Astrocyte (in vitro differentiated cells and primary cell): Measurements from ENCODE around the gene RAD51AP2. TPM values are rescaled to one million over a fixed set of nuclear protein-coding genes. Genes with fewer than 3 reads are reported as not detected.

Experiments used
- DNase-seq: peaks from one replicate; pipeline ENCODE4 v3.0.0-alpha.2; 2010; ENCODE audit warnings: low read depth
- FAIRE-seq: peaks from 2 replicates; lab custom pipeline; 2011; peaks lifted over from hg19 to GRCh38; lab: Jason Lieb, UNC
- H2AFZ ChIP-seq: 2 replicates; pipeline ENCODE4 v1.6.0; 2012; ENCODE audit warnings: low read depth, low read length, inconsistent platforms
- H3K27ac ChIP-seq: 2 replicates; pipeline ENCODE4 v1.5.1; 2011; ENCODE audit warnings: low read depth, low read length, inconsistent platforms
- H3K27me3 ChIP-seq: 2 replicates; pipeline ENCODE4 v1.6.0; 2011; ENCODE audit warnings: low read length, inconsistent platforms; ENCODE audit not compliant: insufficient read depth
- H3K36me3 ChIP-seq: 2 replicates; pipeline ENCODE4 v1.5.1; 2011; ENCODE audit warnings: low read length, inconsistent platforms; ENCODE audit not compliant: insufficient read depth
- H3K4me1 ChIP-seq: 2 replicates; pipeline ENCODE4 v1.5.1; 2011; ENCODE audit warnings: low read length, inconsistent platforms; ENCODE audit not compliant: insufficient read depth
- H3K4me2 ChIP-seq: 2 replicates; pipeline ENCODE4 v1.6.0; 2012; ENCODE audit warnings: low read length, inconsistent platforms
- H3K4me3 ChIP-seq: 2 replicates; pipeline ENCODE4 v1.5.1; 2011; ENCODE audit warnings: low read depth, mild to moderate bottlenecking, low read length, inconsistent platforms; ENCODE audit not compliant: insufficient read depth
- H3K79me2 ChIP-seq: 2 replicates; pipeline ENCODE4 v1.6.0; 2012; ENCODE audit warnings: mild to moderate bottlenecking, low read length, inconsistent platforms; ENCODE audit not compliant: insufficient read depth
- H3K9ac ChIP-seq: 2 replicates; pipeline ENCODE4 v1.6.0; 2012; ENCODE audit warnings: mild to moderate bottlenecking, low read length, inconsistent platforms
- H3K9me3 ChIP-seq: 2 replicates; pipeline ENCODE4 v1.5.1; 2012; ENCODE audit warnings: low read depth, mild to moderate bottlenecking, low read length, inconsistent platforms; ENCODE audit not compliant: insufficient read depth
- H4K20me1 ChIP-seq: 2 replicates; pipeline ENCODE4 v1.6.0; 2012; ENCODE audit warnings: low read length, inconsistent platforms; ENCODE audit not compliant: insufficient read depth
- H3K27ac Mint-ChIP-seq: one replicate; pipeline ENCODE4 v1.8.0; 2021; ENCODE audit warnings: mild to moderate bottlenecking, mixed read lengths; ENCODE audit not compliant: unreplicated experiment
- H3K27me3 Mint-ChIP-seq: one replicate; pipeline ENCODE4 v1.8.0; 2021; ENCODE audit warnings: low read depth, mixed read lengths; ENCODE audit not compliant: unreplicated experiment
- H3K36me3 Mint-ChIP-seq: one replicate; pipeline ENCODE4 v1.8.0; 2021; ENCODE audit warnings: low read depth, mixed read lengths; ENCODE audit not compliant: unreplicated experiment
- H3K4me1 Mint-ChIP-seq: one replicate; pipeline ENCODE4 v1.8.0; 2021; ENCODE audit warnings: low read depth, mixed read lengths; ENCODE audit not compliant: unreplicated experiment
- H3K4me3 Mint-ChIP-seq: one replicate; pipeline ENCODE4 v1.8.0; 2021; ENCODE audit warnings: mild to moderate bottlenecking, moderate library complexity, mixed read lengths; ENCODE audit not compliant: unreplicated experiment
- H3K9me3 Mint-ChIP-seq: one replicate; pipeline ENCODE4 v1.8.0; 2021; ENCODE audit warnings: mild to moderate bottlenecking, mixed read lengths; ENCODE audit not compliant: unreplicated experiment
- EZH2 ChIP-seq: IDR thresholded peaks from 2 replicates; pipeline ENCODE4 v1.6.1; 2012; ENCODE audit warnings: mild to moderate bottlenecking, low read length, inconsistent platforms; ENCODE audit not compliant: insufficient read depth
- total RNA-seq: library from RNA; stranded (reverse); gene quantifications from 2 replicates; pipeline ENCODE4 v1.2.1, GENCODE V29; 2021
- TF ChIP-seq, protein P1 (sequence below): IDR thresholded peaks from 2 replicates; pipeline ENCODE4 v1.5.1; 2011; ENCODE audit warnings: low read depth, mild to moderate bottlenecking, inconsistent platforms, low read length, moderate library complexity; ENCODE audit not compliant: insufficient read depth

The RAD51AP2 gene
- total RNA-seq, 1 donor from 2014 or later, result not detected

- Histone ChIP-seq H4K20me1 (no peaks in the 10 kb centered on the region), H3K4me1 (peaks cover 4% of the 10 kb centered on the region), H3K27me3 (no peaks in the 10 kb centered on the region), H3K9ac (no peak overlapping the region), H3K79me2 (no peaks in the 10 kb centered on the region), H3K27ac (no peak overlapping the region), H3K4me3 (no peak overlapping the region), H3K36me3 (no peaks in the 10 kb centered on the region), H3K9me3 (no peaks in the 10 kb centered on the region), H3K4me2 (no peak overlapping the region), H2AFZ (no peak overlapping the region)
- no peaks in the 10 kb centered on the region for H3K27me3 Mint-ChIP-seq
- TF ChIP-seq, protein P1, sequence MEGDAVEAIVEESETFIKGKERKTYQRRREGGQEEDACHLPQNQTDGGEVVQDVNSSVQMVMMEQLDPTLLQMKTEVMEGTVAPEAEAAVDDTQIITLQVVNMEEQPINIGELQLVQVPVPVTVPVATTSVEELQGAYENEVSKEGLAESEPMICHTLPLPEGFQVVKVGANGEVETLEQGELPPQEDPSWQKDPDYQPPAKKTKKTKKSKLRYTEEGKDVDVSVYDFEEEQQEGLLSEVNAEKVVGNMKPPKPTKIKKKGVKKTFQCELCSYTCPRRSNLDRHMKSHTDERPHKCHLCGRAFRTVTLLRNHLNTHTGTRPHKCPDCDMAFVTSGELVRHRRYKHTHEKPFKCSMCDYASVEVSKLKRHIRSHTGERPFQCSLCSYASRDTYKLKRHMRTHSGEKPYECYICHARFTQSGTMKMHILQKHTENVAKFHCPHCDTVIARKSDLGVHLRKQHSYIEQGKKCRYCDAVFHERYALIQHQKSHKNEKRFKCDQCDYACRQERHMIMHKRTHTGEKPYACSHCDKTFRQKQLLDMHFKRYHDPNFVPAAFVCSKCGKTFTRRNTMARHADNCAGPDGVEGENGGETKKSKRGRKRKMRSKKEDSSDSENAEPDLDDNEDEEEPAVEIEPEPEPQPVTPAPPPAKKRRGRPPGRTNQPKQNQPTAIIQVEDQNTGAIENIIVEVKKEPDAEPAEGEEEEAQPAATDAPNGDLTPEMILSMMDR, result no peak
- TF ChIP-seq EZH2, result no peak
- no peak for DNase-seq
- FAIRE-seq, result no peak
- H3K36me3 Mint-ChIP-seq, result no peaks in the 10 kb centered on the region
- H3K27ac Mint-ChIP-seq, result no peak overlapping the region
- no peaks in the 10 kb centered on the region for H3K9me3 Mint-ChIP-seq
- H3K4me3 Mint-ChIP-seq, result no peak overlapping the region
- H3K4me1 Mint-ChIP-seq, result peaks cover 2% of the 10 kb centered on the region
These were observed 2.5 kb upstream of the RAD51AP2 start for GRCh38 chr2:17520761-17521160.

GRCh38 chr2:17519486-17519885 is 1.2 kb upstream of the RAD51AP2 start:
- peaks cover 2% of the 10 kb centered on the region for H3K4me1 Mint-ChIP-seq
- Histone ChIP-seq H3K4me3 (no peak overlapping the region), H4K20me1 (no peaks in the 10 kb centered on the region), H3K4me2 (no peak overlapping the region), H3K27me3 (no peaks in the 10 kb centered on the region), H3K4me1 (peaks cover 4% of the 10 kb centered on the region), H3K27ac (no peak overlapping the region), H3K9ac (no peak overlapping the region), H3K9me3 (no peaks in the 10 kb centered on the region), H3K36me3 (no peaks in the 10 kb centered on the region), H2AFZ (no peak overlapping the region), H3K79me2 (no peaks in the 10 kb centered on the region)
- DNase-seq (no peak), FAIRE-seq (no peak)
- no peak overlapping the region for H3K27ac Mint-ChIP-seq
- no peaks in the 10 kb centered on the region for H3K27me3 Mint-ChIP-seq
- no peak overlapping the region for H3K4me3 Mint-ChIP-seq
- no peaks in the 10 kb centered on the region for H3K9me3 Mint-ChIP-seq
- no peak for TF ChIP-seq EZH2
- TF ChIP-seq, protein P1, result no peak
- no peaks in the 10 kb centered on the region for H3K36me3 Mint-ChIP-seq

GRCh38 chr2:17517481-17518211 is 594 bp downstream of the RAD51AP2 start:
- no peaks in the 10 kb centered on the region for H3K9me3 ChIP-seq
- H3K9ac ChIP-seq, result peak overlapping the region; percentile 84
- H3K27ac Mint-ChIP-seq, result no peak overlapping the region
- no peaks in the 10 kb centered on the region for H3K79me2 ChIP-seq
- FAIRE-seq, result no peak
- no peaks in the 10 kb centered on the region for H3K9me3 Mint-ChIP-seq
- DNase-seq, result no peak
- peak overlapping the region; percentile 89 for H3K4me2 ChIP-seq
- peak overlapping the region; percentile 82 for H3K4me3 Mint-ChIP-seq
- H3K27me3 Mint-ChIP-seq, result no peaks in the 10 kb centered on the region
- H3K4me1 Mint-ChIP-seq, result peaks cover 2% of the 10 kb centered on the region
- H3K27ac ChIP-seq, result peak overlapping the region; percentile 69
- no peaks in the 10 kb centered on the region for H3K27me3 ChIP-seq
- no peaks in the 10 kb centered on the region for H3K36me3 ChIP-seq
- no peaks in the 10 kb centered on the region for H4K20me1 ChIP-seq
- H3K4me1 ChIP-seq, result peaks cover 4% of the 10 kb centered on the region
- peak overlapping the region; percentile 92 for H2AFZ ChIP-seq
- TF ChIP-seq, protein P1, result no peak
- no peak for TF ChIP-seq EZH2
- peak overlapping the region; percentile 62 for H3K4me3 ChIP-seq
- no peaks in the 10 kb centered on the region for H3K36me3 Mint-ChIP-seq
